GM10266 (cell line): ENCODE data around the gene METTL23.

ENCODE experiments used
- DNase-seq: peaks from one replicate; pipeline ENCODE4 v3.0.0; 2012; ENCODE audit errors: extremely low spot score
- CTCF ChIP-seq: IDR thresholded peaks from 2 replicates; pipeline ENCODE4 v1.5.1; 2012; ENCODE audit warnings: mild to moderate bottlenecking, low read depth; ENCODE audit not compliant: control insufficient read depth, insufficient read depth; ENCODE audit errors: missing control alignments

Gene METTL23

GRCh38 chr17:76751416-76751993, 24.9 kb downstream of the METTL23 start:
- TF ChIP-seq CTCF, result no peak
- no peak for DNase-seq

- DNase-seq, result no peak
- TF ChIP-seq CTCF, result no peak
Measured at GRCh38 chr17:76752006-76752405, 25.4 kb downstream of the METTL23 start.

- TF ChIP-seq CTCF, result no peak
- DNase-seq, result no peak
Measured at GRCh38 chr17:76753061-76753961, 26.7 kb downstream of the METTL23 start.

GRCh38 chr17:76755285-76755684, 28.6 kb downstream of the METTL23 start:
- TF ChIP-seq CTCF, result no peak
- DNase-seq, result no peak

- TF ChIP-seq CTCF, result no peak
Measured at GRCh38 chr17:76757256-76757655, 30.6 kb downstream of the METTL23 start.

GRCh38 chr17:76758570-76758969, 31.9 kb downstream of the METTL23 start:
- DNase-seq, result no peak
- no peak for TF ChIP-seq CTCF

More at GRCh38 chr17:76757256-76757655, 30.6 kb downstream of the METTL23 start:
- DNase-seq, result no peak
